Dedifferentiated amniotic fluid mesenchymal stem cell (primary cell): ENCODE measurements around the gene STXBP5.

Source experiments
- DNase-seq: peaks from one replicate; pipeline ENCODE4 v3.0.0-alpha.2; 2016; ENCODE audit errors: extremely low spot score

Gene STXBP5

DNA sequence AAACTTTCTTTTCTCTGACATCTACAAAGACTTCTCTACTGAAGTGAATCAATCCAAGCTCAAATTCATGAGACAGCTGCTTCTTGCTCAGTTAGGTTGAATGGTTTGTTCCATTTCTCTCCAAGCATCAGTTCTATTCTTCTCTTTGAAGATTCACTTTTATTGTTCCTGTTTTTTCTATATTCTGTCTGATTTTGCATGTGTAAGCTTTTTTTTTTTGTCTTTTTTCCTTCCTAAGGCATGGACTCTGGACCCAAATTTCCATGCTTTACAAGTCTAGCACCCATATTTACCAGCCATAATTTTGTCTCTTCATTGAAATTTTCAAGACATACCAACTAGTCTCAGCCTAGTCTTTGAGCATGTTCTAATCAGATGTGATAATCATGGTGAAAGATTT is 25.9 kb upstream of the STXBP5 start:
- no peak for DNase-seq

DNA sequence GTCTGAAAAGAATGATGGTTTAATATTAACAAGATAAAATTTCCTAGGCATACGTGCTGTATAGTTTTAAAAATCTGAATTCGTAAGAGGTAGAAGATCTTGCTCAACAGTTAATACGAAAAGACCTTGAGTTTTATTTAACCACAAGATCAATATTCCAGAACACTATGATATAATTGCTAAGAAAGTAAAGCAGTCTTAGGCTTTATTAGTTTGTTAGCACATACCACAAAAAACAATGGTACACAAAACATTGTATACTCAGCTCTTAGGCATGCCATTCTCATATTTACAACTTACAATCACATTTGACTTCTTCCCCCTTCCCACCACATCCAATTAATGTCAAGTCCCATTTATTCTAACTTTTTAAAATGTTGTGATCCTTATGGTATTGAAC is 24.4 kb upstream of the STXBP5 start:
- DNase-seq = no peak

DNA sequence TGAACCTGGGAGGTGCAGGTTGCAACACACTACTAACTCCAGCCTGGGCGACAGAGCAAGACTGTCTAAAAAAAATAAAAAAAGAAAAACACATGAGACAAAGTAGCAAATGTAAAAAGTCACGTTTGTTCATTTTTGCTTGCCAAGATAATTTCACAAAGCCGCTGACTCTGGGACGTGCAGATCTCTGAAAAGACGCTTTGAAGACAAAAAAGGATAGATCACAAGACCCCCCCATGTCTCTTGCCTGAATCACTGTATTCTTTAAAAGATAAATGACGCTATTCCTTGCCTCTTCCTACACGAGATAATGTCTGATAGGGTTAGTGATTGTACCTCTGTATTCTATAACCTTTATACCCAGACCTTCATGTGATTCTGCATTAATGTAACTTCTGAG is 23.3 kb upstream of the STXBP5 start:
- no peak for DNase-seq

DNA sequence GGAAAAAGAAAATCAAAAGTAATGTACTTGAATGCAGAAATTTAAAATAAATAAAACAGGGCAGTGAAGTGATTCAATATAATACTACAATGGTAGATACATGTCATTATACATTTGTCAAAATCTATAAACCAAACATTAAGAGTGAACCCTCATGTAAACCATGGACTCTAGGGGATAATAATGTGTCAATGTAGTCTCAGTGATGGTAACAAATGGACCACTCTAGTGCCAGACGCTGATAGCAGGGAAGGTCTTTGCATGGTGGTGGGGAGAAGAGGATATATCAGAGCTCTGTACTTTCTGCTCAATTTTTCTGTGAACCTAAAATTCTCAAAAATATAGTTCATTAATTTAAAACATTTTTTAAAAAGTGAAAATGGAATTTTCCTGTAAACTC is 19.8 kb upstream of the STXBP5 start:
- no peak for DNase-seq

DNA sequence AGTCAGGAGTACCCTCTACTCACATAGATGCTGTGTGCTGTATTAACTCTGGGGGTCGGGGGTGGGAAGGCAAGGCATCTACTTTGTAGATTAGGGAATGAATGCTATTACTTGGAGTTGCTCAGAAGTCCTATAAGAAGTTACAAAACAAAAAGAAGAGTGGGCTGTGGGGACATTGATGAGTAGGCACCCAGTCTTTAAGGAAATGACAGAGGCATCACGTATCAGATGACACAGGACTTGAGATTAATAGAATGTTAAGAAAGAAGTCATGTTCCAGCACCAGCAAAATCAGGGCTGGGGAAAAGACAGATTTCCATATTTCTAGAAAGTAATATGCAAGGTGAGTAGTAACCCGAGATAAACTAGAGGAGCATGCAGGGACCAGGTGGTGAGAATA is 19.0 kb upstream of the STXBP5 start:
- no peak for DNase-seq

DNA sequence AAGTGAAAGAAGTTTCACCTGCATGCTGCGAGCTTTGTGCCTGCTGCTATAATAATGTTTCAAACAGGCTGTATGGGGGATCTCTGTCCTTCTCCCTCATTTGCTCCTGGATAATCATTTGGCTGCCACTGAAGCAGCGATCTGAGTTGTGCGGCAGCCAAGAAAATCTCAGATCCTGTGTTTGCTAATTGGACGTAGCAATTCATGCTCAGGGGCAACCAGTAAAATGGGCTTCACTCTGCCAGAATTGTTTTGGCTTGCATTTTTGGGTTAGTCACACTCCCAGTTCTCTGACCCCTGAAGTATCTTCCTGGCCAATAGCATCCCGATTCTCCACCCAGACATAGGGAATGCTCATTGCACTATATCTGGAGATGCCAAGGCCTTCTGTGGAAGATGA is 13.7 kb upstream of the STXBP5 start:
- DNase-seq = no peak

DNA sequence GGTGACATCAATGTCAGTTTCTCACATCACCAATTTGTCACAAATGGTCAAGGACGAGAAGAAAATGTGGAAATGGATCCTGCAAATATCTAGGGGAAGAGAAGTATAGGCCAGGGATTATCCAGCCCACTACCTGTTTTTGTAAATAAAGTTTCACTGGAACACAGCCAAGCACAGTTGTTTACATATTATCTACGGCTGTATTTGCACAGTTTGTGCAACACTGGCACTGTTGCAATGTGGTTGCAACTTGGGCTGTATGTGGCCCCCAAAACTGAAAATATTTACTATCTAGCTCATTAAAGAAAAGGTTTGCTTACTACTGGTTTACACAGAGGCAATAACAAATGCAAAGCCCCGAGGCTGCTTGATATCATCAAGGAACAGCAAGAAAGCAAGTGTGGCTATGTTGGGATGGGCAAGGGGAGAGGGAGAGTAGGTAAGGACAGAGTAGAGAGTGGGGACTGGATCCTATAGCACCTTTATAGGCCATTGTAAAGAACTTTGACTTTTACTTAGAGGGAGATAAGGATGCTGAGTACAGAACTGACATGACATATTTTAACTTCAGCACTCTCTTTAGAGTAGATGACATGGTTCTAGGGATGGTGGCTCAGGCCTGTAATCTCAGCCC is 11.8 kb upstream of the STXBP5 start:
- DNase-seq = no peak

DNA sequence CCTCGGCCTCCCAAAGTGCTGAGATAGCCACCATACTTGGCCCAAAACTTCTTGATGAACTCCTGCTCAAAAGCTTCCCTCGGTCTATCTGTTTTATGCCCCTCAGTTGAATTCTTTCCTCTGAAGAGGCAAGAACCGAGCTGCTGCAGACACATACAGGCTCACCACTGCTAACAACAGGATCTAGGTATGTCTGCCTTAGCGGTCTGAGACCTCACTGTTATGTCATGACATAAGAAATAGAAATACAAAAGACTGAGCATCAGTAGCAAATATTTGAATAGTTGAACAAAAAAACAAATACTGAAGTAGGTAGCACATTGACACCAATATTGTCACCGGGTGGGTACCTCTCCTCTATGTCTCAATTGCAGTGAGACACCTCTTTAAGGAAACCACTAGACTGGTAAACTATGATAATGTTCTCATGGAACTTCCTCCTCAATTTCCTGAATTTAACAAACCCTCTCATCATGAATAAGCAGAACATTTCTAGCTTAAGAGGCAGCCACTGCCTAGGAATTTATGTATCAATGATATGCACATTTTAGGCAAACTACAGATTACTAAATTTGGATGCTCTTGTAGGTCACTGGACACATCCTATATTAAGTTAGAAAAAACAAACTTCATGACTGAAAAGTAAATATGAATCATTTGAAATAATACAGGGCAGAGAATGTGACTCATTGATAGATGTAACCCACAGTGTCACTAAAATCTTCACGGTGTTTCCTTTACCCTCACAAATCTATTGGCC is 9.4 kb upstream of the STXBP5 start:
- no peak for DNase-seq

DNA sequence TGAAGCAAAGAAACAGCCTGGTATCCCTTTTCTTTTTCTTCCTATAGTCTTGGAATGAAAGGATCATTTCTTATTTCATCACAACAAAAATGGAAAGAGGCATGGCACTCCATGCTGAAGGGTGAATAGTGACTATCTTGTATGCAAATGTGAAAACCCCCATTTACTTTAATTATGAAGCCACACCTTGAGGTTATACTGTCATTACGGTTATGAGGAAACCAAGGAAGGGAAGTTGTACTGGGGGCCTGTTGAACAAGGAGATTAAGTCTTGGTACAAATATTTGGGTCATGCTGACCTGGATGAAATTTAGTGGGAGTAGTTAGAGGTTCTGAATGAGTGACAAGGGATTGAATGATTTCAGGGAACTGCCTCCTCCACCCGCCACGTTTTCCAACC is 8.7 kb upstream of the STXBP5 start:
- DNase-seq = no peak

DNA sequence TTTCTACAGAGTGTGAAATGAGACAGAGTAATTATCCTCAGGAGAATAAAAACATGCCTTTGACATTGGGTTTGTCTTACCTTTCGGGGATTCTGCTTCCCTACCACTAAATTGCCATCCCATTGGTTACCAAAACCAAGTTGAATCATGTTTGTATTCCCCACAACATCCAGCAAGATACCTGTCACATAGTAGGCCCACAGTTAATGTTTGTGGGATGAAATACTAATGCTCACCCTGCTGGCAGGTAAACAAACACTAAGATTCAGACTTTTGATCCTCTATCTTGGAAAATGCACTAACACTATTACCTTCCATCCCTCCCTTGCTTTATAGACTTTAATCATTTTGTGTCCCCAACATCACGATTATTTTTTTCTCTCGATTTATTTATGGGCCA is 8.2 kb upstream of the STXBP5 start:
- no peak for DNase-seq

DNA sequence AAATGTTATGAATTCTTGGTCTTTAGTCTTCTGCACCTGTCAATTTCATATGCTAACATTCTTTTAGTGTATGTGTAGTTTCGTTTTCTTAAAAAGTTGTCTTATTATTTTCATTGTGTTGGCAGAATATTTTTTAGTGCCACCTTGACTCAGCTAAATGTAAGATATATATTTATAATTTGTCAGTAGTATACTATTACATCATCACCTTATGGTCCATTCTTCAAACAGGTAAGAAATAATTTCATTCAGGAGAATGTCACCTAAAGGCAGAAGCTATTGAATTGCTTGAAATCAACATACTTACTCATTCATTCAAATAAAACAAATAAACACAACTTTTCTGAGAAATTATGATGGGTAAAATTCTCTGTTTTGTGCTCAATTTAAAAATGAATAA is 3.5 kb upstream of the STXBP5 start:
- no peak for DNase-seq

DNA sequence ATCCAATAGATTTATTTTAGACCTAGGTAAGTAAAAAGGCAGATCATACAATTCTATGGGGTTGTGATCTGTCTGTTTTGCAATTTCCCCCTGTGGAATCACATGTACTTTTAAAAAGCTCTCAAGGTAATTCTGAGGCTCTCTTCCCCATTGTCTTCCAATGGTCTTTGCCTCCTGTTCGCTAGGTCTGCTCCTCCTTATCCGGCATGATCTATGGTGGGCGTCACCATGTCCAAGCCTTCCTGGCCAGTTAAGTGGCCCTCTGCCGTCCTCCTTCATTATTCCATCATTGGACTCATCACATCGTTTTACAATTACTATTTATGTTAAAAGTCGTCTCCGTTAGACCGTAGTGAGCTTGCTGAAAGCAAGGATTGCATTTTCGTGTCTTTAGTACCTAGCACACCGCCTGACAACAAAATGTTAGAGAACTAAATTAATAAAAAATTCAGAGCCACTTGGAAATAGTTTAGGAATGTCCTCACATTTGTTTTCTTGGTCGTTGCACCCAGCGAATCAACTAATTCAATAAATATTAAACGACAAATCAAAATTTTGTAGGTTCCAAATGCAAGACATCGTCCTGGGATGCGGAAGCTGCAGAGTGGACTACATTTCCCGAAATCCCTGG is 2.2 kb upstream of the STXBP5 start:
- DNase-seq = no peak

DNA sequence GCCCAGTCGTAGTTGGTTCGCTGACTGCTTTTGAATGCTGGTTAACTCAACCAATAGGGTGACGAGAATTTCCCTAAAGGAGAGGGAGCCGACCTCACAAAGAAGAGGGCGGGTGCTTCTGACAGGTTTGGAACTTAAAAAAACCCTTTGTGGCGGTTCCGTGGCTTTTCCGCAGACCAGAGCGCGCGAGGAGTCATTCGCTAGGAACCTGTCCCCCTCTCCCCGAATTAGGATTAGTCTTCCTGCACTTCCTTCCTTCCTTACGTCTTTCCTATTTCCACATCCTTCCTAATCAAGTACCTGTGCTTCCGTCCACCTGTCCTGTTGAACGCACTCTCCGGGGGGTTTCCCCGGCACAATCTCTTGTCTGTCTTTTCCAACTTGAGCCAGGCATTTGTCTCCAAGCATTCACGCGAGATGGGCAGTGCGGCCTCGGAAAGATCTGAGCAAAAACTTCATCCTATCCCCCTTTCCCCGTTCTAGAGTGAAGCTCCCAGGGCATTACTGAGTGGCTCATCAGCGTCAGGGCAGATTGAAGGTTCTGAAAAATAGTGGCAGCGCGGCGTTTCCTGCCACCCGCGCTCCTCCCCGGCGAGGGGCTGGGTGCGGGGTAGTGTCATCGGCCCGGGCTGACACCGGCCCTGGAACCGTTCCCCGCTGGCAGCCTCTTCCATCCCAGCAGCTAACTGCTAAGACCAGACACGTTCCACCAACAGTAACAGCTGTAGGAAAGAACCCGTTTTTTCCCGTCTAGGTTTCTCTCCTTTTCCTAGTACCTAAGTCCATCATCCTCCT is 1.5 kb upstream of the STXBP5 start:
- peak; percentile 98 for DNase-seq

DNA sequence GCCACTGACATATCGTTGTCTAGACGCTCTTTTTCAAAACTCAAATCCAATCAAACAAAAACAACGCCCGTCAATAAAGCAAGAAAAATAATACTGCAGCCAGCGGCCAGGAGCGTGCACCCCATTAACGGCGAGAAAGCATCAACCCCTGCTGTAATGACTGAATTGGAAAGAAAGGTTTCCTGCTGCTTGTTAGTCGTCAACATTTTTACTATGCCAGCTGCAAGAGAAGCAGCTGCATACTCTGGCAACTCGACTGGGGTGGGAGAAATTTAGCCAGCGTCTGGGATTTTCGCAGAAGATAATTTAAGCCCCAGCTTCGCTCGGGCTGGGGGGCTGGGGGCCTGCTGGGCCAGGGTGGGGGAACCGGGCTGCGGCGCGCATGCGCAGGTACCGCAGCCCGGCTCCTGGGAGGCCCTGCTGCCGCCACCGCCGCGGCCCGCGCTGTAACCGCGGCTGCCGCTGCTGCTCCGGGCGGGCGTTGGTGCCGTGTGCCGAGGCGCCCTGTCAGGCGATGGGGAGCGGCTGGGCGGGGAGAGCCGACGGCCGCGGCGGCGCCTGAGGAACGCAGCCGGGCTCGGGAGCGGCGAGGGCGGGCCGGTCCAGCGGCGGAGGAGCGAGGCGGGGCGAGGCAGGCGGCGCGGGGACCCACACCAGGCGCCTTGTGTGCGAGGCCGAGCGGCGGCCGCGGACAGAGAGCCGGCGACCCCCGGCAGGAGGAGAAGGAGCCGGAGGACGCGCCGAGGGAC is 732 bp upstream of the STXBP5 start:
- DNase-seq = peak; percentile 68

DNA sequence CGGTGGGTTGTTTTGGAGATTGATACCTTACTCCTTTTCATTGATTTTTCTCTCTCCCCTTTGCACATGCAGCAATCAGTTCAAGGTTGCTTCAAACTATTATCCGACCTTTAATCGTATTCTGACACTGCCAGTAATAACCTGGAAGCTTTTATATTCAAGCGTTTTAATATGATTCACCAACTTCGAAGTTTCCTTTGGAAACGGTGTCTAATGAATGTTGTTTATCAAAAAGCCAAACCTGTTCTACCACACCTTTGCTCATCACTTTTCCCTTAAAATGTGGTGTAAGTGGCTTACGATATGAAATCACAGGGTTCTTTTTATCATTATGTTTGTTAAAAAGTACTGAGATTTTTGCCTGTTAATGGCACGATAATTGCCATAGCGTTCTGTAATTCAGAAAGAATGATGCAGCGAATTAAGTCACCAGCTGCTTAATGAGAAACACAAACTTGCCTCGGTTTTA is 660 bp downstream of the STXBP5 start:
- no peak for DNase-seq

DNA sequence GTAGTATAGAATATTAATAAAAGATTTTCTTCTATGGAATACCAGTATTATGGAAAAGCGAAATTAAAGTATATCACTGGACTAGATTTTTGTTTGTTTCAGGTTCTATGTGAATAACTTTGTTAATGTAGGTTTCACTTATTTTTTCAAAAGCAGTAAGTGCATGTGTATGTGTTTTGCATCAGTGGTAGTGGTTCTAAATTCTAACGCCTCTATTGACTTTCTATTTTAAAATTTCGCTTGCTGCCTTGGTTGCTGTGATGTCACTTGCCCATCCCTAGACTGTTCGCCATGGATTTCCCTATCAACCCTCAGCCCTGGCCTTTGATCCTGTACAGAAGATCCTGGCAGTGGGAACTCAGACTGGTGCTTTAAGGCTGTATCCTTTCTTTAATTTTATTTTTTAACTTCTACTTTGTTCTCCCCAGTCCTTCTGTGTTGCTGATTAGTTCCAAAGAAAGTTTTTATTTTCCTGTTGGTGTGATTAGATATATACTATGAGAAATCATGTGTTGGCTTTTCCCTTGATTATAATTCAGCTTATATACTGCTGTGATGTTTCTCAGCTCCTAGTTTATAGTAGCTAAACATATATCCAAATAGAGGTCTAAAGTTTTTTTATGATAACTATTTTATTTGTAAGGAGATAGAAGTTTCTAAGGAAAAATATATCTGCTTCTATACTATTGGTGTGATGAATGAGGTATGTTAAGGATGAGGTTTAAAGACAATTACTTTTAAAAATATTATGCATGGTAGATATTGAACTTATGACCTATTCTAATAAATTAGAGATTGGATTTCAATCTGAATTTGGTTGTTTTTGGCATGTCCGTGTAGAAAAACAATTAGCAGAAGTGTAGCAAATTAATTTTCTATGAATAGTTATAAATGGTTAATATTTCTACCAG is 1.7 kb downstream of the STXBP5 start:
- DNase-seq = peak; percentile 25

DNA sequence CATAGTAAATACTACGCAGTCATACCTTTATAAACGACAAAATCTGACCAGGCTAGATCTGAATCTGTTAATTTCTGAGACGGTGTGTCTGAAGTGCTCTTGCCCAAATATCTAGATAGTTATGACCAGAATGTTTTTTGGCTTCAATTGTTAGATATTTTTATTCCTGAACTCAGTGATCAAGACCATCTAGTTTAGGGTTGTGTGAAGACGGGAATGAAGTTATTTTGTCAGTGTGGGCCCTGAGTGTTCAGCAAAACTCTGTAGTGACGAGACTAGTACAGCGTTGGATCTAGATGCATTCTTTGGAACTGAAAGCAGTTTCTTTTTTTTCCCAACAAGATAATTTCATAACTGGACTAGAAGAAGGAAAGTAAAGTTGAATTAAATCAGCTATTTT is 3.1 kb downstream of the STXBP5 start:
- DNase-seq = no peak

DNA sequence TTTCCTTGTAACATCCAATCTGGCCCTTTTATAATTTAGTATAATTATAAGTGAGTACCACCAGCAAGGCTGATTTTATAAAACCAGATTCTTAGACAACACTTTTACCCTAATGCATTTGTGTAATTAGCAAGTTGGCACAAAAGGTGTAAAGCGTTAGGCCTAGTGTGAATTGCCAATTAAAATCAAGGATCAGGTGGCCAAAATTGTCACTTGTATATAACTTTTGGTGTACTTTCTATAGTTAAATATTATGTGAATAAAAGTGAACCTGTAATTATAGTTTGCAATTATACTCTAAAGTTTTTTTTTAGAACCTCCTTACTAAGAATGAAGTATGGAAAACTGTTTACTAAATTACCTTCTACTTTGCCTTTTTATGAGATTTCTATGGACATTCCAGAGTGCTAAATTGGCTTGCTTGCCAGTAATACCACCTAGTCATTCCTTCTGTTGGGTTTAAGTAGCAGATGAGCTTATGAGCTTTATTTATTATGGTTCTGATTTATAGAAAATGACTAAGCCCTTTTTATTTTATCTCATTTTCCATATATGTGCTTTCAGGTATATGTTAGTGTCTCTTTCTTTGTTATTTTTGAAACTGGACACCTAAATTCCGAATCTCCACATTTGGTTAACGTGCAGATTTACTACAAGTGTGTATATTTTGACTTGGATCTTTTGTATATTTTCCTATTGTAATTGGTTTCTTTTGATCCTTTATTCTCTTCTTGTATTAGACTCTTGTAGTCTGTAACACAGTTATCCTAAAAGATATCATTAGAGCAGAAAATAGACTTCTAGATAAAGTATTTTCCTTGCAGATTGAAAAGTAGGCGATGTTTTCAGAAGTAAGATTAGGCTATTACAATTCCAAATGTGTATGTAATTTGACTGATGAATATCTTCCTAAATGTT is 3.9 kb downstream of the STXBP5 start:
- DNase-seq = no peak

DNA sequence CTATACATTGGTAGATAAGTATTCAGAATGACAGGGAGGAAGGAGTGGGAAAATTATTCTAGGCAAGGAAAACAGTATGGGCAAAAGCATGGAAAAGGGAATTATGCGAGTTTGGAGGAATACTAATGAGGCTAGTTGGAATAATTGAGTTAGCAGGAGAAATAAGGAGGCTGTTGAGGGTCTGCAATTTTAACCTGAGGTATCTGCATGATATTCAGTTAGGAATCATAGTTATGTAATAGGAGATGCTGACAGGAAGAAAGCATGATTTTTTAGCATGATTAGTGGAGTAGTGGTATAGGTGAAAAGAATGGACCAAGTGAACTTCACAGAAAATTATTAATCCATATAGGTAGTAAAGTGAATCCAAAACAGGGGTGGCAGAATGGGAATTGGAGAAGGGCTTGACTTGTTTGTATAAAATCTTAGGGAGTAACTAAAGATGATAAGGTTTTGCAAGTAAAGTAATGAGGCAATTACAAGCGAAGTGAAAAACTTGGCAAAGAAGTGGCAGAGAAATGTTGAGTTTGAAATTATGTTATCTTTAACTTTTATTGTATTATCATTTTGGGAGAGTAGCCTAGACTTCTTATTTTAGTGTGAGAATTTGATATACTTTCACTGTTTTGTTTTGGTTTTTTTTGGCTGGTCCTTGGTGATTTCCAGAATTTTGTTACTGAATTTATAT is 5.7 kb downstream of the STXBP5 start:
- no peak for DNase-seq
